ENCODE measurements around the gene MAMDC2.

DNA sequence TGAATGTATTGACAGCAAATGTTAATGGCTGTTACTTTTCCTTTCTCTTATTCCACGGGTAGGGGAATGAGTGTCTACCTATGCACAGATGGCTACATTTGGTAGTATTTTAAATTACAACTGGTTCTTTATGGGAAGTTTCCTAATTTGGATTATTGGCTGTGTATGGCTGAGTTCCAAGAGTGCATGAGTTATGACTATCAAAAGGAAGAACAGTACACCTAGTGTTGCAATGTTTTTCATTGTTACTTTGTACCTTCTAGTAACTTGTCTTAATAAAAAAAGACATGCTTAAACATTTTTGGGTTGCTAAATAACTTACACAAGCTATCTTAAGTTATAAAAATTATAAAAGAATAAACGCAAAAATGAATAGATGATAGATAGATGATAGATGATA lies 35.8 kb upstream of the MAMDC2 start:
- TF ChIP-seq POLR2A (IDR thresholded peaks at IDR 0.05; ENCODE audit: low read depth, low read length) (no peak), POLR2AphosphoS5 (IDR thresholded peaks at IDR 0.05; ENCODE audit: low read depth, low read length) (no peak)

Data from GM12892 (cell line).